CD4-positive, alpha-beta T cell treated with Interleukin-17A for 1 hour (primary cell): Measurements from ENCODE around the gene ZEB2.
A peak's percentile ranks its signal among the peaks of the same experiment; 100 is the strongest.

ENCODE experiments used
- DNase-seq: peaks from one replicate; pipeline ENCODE4 v3.0.0-alpha.2; 2020

Gene ZEB2

GRCh38 chr2:144412709-144413108 lies 107.2 kb downstream of the ZEB2 start:
- no peak for DNase-seq

- no peak for DNase-seq
Measured at GRCh38 chr2:144411473-144411872, 108.4 kb downstream of the ZEB2 start.

GRCh38 chr2:144409241-144409640 lies 110.7 kb downstream of the ZEB2 start:
- no peak for DNase-seq

GRCh38 chr2:144407262-144407661 lies 112.7 kb downstream of the ZEB2 start:
- DNase-seq: no peak

GRCh38 chr2:144405982-144406788 lies 113.7 kb downstream of the ZEB2 start:
- DNase-seq: no peak

- no peak for DNase-seq
Measured at GRCh38 chr2:144405321-144405720, 114.6 kb downstream of the ZEB2 start.

GRCh38 chr2:144404586-144405314 lies 115.2 kb downstream of the ZEB2 start:
- no peak for DNase-seq

- DNase-seq: no peak
Measured at GRCh38 chr2:144403933-144404332, 116.0 kb downstream of the ZEB2 start.

- no peak for DNase-seq
Measured at GRCh38 chr2:144402251-144402650, 117.7 kb downstream of the ZEB2 start.

- DNase-seq: no peak
Measured at GRCh38 chr2:144401036-144401435, 118.9 kb downstream of the ZEB2 start.

GRCh38 chr2:144396318-144396717 lies 123.6 kb downstream of the ZEB2 start:
- DNase-seq: no peak

- no peak for DNase-seq
Measured at GRCh38 chr2:144390424-144391020, 129.4 kb downstream of the ZEB2 start.

- no peak for DNase-seq
Measured at GRCh38 chr2:144389930-144390311, 130.0 kb downstream of the ZEB2 start.

- no peak for DNase-seq
Measured at GRCh38 chr2:144389151-144389929, 130.6 kb downstream of the ZEB2 start.

GRCh38 chr2:144385381-144385780 lies 134.5 kb downstream of the ZEB2 start:
- DNase-seq: no peak

GRCh38 chr2:144383571-144384100 lies 136.3 kb downstream of the ZEB2 start:
- DNase-seq: no peak

- DNase-seq: peak; percentile 61
Measured at GRCh38 chr2:144382849-144383248, 137.1 kb downstream of the ZEB2 start.

GRCh38 chr2:144381716-144382115 lies 138.2 kb downstream of the ZEB2 start:
- DNase-seq: no peak

GRCh38 chr2:144379851-144380311 lies 140.0 kb downstream of the ZEB2 start:
- no peak for DNase-seq

GRCh38 chr2:144378551-144378950 lies 141.4 kb downstream of the ZEB2 start:
- no peak for DNase-seq

GRCh38 chr2:144377914-144378313 lies 142.0 kb downstream of the ZEB2 start:
- no peak for DNase-seq

GRCh38 chr2:144376926-144377325 lies 143.0 kb downstream of the ZEB2 start:
- no peak for DNase-seq

GRCh38 chr2:144376460-144376859 lies 143.5 kb downstream of the ZEB2 start:
- no peak for DNase-seq
